ENCODE measurements around the gene THEMIS2. TPM values are rescaled to one million over a fixed set of nuclear protein-coding genes. Genes with fewer than 3 reads are reported as not detected.

The THEMIS2 gene
- total and polyA plus RNA-seq, 2 of the 13 experiments (the other 11 are each of a cell fraction or from before 2014, with no cell fraction given) = 0.38 to 1.5 TPM

GRCh38 chr1:27934818-27935549 lies 62.6 kb downstream of the THEMIS2 start, which contains the start of gene SMPDL3B (continued):
- TF ChIP-seq, protein P1, sequence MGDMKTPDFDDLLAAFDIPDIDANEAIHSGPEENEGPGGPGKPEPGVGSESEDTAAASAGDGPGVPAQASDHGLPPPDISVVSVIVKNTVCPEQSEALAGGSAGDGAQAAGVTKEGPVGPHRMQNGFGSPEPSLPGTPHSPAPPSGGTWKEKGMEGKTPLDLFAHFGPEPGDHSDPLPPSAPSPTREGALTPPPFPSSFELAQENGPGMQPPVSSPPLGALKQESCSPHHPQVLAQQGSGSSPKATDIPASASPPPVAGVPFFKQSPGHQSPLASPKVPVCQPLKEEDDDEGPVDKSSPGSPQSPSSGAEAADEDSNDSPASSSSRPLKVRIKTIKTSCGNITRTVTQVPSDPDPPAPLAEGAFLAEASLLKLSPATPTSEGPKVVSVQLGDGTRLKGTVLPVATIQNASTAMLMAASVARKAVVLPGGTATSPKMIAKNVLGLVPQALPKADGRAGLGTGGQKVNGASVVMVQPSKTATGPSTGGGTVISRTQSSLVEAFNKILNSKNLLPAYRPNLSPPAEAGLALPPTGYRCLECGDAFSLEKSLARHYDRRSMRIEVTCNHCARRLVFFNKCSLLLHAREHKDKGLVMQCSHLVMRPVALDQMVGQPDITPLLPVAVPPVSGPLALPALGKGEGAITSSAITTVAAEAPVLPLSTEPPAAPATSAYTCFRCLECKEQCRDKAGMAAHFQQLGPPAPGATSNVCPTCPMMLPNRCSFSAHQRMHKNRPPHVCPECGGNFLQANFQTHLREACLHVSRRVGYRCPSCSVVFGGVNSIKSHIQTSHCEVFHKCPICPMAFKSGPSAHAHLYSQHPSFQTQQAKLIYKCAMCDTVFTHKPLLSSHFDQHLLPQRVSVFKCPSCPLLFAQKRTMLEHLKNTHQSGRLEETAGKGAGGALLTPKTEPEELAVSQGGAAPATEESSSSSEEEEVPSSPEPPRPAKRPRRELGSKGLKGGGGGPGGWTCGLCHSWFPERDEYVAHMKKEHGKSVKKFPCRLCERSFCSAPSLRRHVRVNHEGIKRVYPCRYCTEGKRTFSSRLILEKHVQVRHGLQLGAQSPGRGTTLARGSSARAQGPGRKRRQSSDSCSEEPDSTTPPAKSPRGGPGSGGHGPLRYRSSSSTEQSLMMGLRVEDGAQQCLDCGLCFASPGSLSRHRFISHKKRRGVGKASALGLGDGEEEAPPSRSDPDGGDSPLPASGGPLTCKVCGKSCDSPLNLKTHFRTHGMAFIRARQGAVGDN (CRISPR knock-in tag; IDR thresholded peaks at IDR 0.05) = peak; percentile 36; the same call in 1 of the 2 replicates
- TF ChIP-seq SOX6 (IDR thresholded peaks at IDR 0.05) = no peak
- 0 out of 2 replicates have a peak, but pooled peaks have one; percentile 15 for TF ChIP-seq SOX6 (CRISPR knock-in tag; IDR thresholded peaks at IDR 0.05)
- TF ChIP-seq FOSL2 (CRISPR knock-in tag; IDR thresholded peaks at IDR 0.05) = no peak
- TF ChIP-seq, protein P2, sequence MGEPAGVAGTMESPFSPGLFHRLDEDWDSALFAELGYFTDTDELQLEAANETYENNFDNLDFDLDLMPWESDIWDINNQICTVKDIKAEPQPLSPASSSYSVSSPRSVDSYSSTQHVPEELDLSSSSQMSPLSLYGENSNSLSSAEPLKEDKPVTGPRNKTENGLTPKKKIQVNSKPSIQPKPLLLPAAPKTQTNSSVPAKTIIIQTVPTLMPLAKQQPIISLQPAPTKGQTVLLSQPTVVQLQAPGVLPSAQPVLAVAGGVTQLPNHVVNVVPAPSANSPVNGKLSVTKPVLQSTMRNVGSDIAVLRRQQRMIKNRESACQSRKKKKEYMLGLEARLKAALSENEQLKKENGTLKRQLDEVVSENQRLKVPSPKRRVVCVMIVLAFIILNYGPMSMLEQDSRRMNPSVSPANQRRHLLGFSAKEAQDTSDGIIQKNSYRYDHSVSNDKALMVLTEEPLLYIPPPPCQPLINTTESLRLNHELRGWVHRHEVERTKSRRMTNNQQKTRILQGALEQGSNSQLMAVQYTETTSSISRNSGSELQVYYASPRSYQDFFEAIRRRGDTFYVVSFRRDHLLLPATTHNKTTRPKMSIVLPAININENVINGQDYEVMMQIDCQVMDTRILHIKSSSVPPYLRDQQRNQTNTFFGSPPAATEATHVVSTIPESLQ (CRISPR knock-in tag; conservative IDR thresholded peaks at IDR 0.05) = no peak
- no peak for TF ChIP-seq IKZF1 (IDR thresholded peaks at IDR 0.05)
- no peak for TF ChIP-seq IRX3 (CRISPR knock-in tag; IDR thresholded peaks at IDR 0.05; ENCODE audit: borderline replicate concordance, low read depth)
- 0 out of 2 replicates have a peak, but pooled peaks have one; percentile 36 for TF ChIP-seq PATZ1 (CRISPR knock-in tag; IDR thresholded peaks at IDR 0.05)

All from HepG2 (cell line).